Natural killer cell (primary cell): Measurements from ENCODE around the gene PTPRN2. TPM values are rescaled to one million over a fixed set of nuclear protein-coding genes. Genes with fewer than 3 reads are reported as not detected.

ENCODE experiments used
- ATAC-seq, 3 donors: fragments of 150-1000 bp in 2 of 3; fragments of 200-7000 bp in 1 of 3; cut with Tn5 transposase; 1 replicate in 1 of 3; 2 replicates in 2 of 3; pipeline ENCODE4 v1.10.0; 2021; ENCODE audit warnings: mild to moderate bottlenecking in 2 of 3, moderate library complexity in 2 of 3
- DNase-seq, 2 donors: peaks; one replicate each; pipeline versions ENCODE4 v3.0.0 to v3.0.0-alpha.2; 2013 to 2021; ENCODE audit warnings: mixed read lengths in 1 of 2
- H3K27ac ChIP-seq: one replicate; pipeline ENCODE4 v1.5.1; 2013; ENCODE audit warnings: mild to moderate bottlenecking, low read length
- H3K27me3 ChIP-seq: one replicate; pipeline ENCODE4 v1.6.1; 2013; ENCODE audit warnings: low read length; ENCODE audit not compliant: control insufficient read depth, insufficient read depth
- H3K36me3 ChIP-seq: one replicate; pipeline ENCODE4 v1.6.1; 2013; ENCODE audit warnings: low read length; ENCODE audit not compliant: control insufficient read depth, insufficient read depth
- H3K4me1 ChIP-seq: one replicate; pipeline ENCODE4 v1.6.1; 2013; ENCODE audit warnings: low read length; ENCODE audit not compliant: control insufficient read depth, insufficient read depth
- H3K4me3 ChIP-seq: one replicate; pipeline ENCODE4 v1.5.1; 2013; ENCODE audit warnings: low read length
- H3K9me3 ChIP-seq: one replicate; pipeline ENCODE4 v1.6.1; 2013; ENCODE audit warnings: low read length; ENCODE audit not compliant: control insufficient read depth, insufficient read depth
- H3K27ac Mint-ChIP-seq, 2 donors: one replicate each; pipeline ENCODE4 v1.8.0; 2022; ENCODE audit warnings: mild to moderate bottlenecking in 2 of 2, mixed read lengths in 2 of 2, moderate library complexity in 1 of 2
- H3K27me3 Mint-ChIP-seq, 2 donors: one replicate each; pipeline ENCODE4 v1.8.0; 2022; ENCODE audit warnings: low read depth in 2 of 2, mixed read lengths in 2 of 2
- H3K36me3 Mint-ChIP-seq: one replicate; pipeline ENCODE4 v1.8.0; 2022; ENCODE audit warnings: mixed read lengths
- H3K4me1 Mint-ChIP-seq, 2 donors: one replicate each; pipeline ENCODE4 v1.8.0; 2022; ENCODE audit warnings: mixed read lengths in 2 of 2
- H3K4me3 Mint-ChIP-seq: one replicate; pipeline ENCODE4 v1.8.0; 2022; ENCODE audit warnings: mild to moderate bottlenecking, moderate library complexity, mixed read lengths
- H3K9me3 Mint-ChIP-seq, 2 donors: one replicate each; pipeline ENCODE4 v1.8.0; 2022; ENCODE audit warnings: mixed read lengths in 2 of 2
- WGBS: methylation state at CpG from one replicate; pipeline ENCODE4 v1.1.7; 2013; ENCODE audit warnings: missing lambda C conversion rate; ENCODE audit not compliant: insufficient coverage; 5-methylcytosine and 5-hydroxymethylcytosine counted together
- intact Hi-C: fragments of 100-400 bp; cut with micrococcal nuclease; formaldehyde crosslinking; loops from one replicate; pipeline ENCODE4 v1.14.2; 2022
- total RNA-seq, 4 donors: library from RNA; stranded (reverse); fragments of 120-200 nt in 1 of 4; gene quantifications; one replicate each; pipeline versions ENCODE4 v1.2.3 to v1.2.4, GENCODE V29; 2013 to 2022
- TF ChIP-seq, protein P1 (sequence below): fragments of 200-600 bp; IDR thresholded peaks from one replicate; pipeline ENCODE4 v1.8.0; 2022; ENCODE audit warnings: antibody characterized with exemption

Gene PTPRN2
- total RNA-seq, 3 donors from 2014 or later (not counting 1 experiment from before 2014, with no cell fraction given) = 1.3 to 2.5 (median 1.9) TPM

DNA sequence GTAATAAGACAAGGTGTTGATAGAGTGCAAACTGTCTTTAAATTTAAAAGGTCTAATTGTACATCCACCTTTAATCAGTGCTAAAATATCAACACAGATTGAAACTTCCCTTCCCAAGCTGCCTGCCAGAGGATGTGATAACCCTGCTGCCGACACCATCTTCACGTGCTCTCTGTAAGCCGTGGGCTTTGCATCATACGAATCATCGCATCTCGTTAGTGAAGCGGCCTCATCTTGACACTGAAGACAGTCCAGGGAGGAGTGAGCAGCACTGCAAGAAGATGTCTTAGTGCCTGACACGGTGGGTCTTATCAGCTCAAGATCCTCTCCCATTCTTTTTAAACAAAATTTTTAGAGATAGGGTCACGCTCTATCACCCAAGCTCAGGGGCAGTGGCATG lies 518.8 kb downstream of the PTPRN2 start:
- no peaks in the 10 kb centered on the region for H3K4me1 Mint-ChIP-seq
- no peaks in the 10 kb centered on the region for H3K27me3 Mint-ChIP-seq
- no peak overlapping the region for H3K27ac Mint-ChIP-seq
- DNase-seq (no peak), ATAC-seq (no peak)
- TF ChIP-seq, protein P1, sequence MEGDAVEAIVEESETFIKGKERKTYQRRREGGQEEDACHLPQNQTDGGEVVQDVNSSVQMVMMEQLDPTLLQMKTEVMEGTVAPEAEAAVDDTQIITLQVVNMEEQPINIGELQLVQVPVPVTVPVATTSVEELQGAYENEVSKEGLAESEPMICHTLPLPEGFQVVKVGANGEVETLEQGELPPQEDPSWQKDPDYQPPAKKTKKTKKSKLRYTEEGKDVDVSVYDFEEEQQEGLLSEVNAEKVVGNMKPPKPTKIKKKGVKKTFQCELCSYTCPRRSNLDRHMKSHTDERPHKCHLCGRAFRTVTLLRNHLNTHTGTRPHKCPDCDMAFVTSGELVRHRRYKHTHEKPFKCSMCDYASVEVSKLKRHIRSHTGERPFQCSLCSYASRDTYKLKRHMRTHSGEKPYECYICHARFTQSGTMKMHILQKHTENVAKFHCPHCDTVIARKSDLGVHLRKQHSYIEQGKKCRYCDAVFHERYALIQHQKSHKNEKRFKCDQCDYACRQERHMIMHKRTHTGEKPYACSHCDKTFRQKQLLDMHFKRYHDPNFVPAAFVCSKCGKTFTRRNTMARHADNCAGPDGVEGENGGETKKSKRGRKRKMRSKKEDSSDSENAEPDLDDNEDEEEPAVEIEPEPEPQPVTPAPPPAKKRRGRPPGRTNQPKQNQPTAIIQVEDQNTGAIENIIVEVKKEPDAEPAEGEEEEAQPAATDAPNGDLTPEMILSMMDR = no peak
- H3K27me3 ChIP-seq = no peaks in the 10 kb centered on the region
- no peaks in the 10 kb centered on the region for H3K36me3 Mint-ChIP-seq
- H3K27ac ChIP-seq = no peak overlapping the region
- no peaks in the 10 kb centered on the region for H3K36me3 ChIP-seq
- no peaks in the 10 kb centered on the region for H3K4me1 ChIP-seq
- no peak overlapping the region for H3K4me3 Mint-ChIP-seq
- H3K9me3 Mint-ChIP-seq = peaks cover 0 to 3% of the 10 kb centered on the region in 2 donors
- intact Hi-C loops = no loop called here
- 89% methylated on average over 9 of the region's 9 CpGs for WGBS
- H3K9me3 ChIP-seq = peaks cover 4% of the 10 kb centered on the region
- no peak overlapping the region for H3K4me3 ChIP-seq

DNA sequence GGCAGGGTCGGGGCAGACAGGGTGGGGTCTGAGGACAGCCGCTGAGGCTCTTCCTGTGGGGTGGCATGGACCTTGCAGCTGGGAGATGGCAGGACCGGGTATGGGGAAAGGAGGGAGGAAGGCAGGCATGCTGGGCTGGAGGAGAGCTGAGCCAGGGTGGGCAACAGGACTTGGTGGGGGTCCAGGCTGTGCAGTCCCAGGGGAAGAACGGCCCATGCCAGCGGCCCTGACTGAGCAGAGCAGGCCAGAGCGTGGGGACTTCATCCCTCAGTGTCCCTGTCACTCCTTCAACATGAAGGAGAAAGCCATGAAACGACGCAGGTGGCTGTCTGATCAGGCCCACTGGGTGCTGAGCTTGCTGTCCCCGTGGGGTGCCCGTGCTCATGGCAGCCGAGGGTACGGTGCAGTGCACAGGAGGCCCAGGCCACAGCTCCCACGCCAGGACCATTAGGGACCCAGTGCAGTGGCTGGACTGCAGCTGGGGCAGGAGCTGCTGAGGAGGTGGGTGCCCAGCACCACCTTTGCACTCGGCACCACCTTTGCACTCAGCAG lies 519.6 kb downstream of the PTPRN2 start:
- H3K27me3 Mint-ChIP-seq = no peaks in the 10 kb centered on the region
- intact Hi-C loops = no loop called here
- no peaks in the 10 kb centered on the region for H3K4me1 Mint-ChIP-seq
- peak in 1 of 3 donors; percentile 30 for ATAC-seq
- no peak for DNase-seq
- no peaks in the 10 kb centered on the region for H3K27me3 ChIP-seq
- no peaks in the 10 kb centered on the region for H3K36me3 ChIP-seq
- H3K4me3 Mint-ChIP-seq = no peak overlapping the region
- no peaks in the 10 kb centered on the region for H3K36me3 Mint-ChIP-seq
- TF ChIP-seq, protein P1 = no peak
- no peak overlapping the region for H3K27ac ChIP-seq
- peaks cover 0 to 3% of the 10 kb centered on the region in 2 donors for H3K9me3 Mint-ChIP-seq
- H3K27ac Mint-ChIP-seq = no peak overlapping the region
- H3K4me1 ChIP-seq = no peaks in the 10 kb centered on the region
- 84% methylated on average over 14 of the region's 14 CpGs for WGBS
- peaks cover 4% of the 10 kb centered on the region for H3K9me3 ChIP-seq
- H3K4me3 ChIP-seq = no peak overlapping the region

DNA sequence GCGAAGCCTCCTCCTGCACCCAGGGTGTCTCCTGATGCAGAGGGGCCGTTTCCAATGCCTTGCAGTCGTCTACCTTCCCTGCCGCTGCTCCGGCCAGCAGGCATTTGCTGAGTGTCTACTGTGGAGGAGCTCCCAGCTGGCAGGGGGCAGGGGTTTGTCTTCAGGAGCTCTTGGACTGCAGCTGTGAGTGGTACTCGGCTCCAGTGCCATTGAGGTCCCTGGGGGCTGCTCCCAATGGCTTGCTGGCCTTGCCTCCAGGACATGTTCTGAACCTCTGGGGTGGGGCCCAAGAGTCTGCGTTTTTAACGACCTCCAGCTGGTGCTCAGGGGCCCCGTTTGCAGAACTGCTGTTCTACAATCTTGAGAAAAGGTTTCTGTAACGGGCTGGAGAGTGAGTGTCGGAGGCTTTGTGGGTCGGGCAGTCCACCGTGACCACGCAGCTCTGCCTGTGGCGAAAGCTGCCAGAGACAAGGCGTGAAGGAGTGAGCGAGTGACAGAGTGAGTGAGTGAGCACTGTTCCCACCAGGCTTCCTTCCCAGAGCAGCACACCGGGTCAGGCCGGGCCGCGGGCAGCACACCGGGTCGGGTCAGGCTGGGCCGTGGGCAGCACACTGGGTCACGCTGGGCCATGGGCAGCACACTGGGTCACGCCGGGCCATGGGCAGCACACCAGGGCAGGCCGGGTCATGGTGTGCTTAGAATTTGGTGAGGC lies 520.2 kb downstream of the PTPRN2 start:
- intact Hi-C loops = no loop called here

More for the DNA sequence above, 520.2 kb downstream of the PTPRN2 start:
- Histone ChIP-seq H3K27me3 (no peaks in the 10 kb centered on the region), H3K9me3 (peaks cover 4% of the 10 kb centered on the region), H3K36me3 (no peaks in the 10 kb centered on the region), H3K4me1 (no peaks in the 10 kb centered on the region), H3K27ac (no peak overlapping the region), H3K4me3 (no peak overlapping the region)
- Mint-ChIP-seq H3K4me3 (no peak overlapping the region), H3K4me1 (no peaks in the 10 kb centered on the region), H3K9me3 (peaks cover 0 to 3% of the 10 kb centered on the region in 2 donors), H3K27ac (no peak overlapping the region), H3K27me3 (no peaks in the 10 kb centered on the region), H3K36me3 (no peaks in the 10 kb centered on the region)
- 88% methylated on average over 28 of the region's 28 CpGs for WGBS
- ATAC-seq = peak in 1 of 3 donors; percentile 5
- DNase-seq = no peak
- TF ChIP-seq, protein P1 = no peak
